Type B pancreatic cell (in vitro differentiated cells): ENCODE data around the gene MCM9. TPM values are rescaled to one million over a fixed set of nuclear protein-coding genes. Genes with fewer than 3 reads are reported as not detected.

Experiments used
- DNase-seq: peaks from one replicate; pipeline ENCODE4 v3.0.0; 2021; ENCODE audit warnings: mixed read lengths; ENCODE audit not compliant: unreplicated experiment; ENCODE audit errors: extremely low spot score
- H3K27ac Mint-ChIP-seq: 2 replicates; pipeline ENCODE4 v1.8.0; 2021; ENCODE audit warnings: mild to moderate bottlenecking, mixed read lengths
- H3K27me3 Mint-ChIP-seq: 2 replicates; pipeline ENCODE4 v1.8.0; 2021; ENCODE audit warnings: mixed read lengths
- H3K36me3 Mint-ChIP-seq: 2 replicates; pipeline ENCODE4 v1.8.0; 2021; ENCODE audit warnings: mixed read lengths
- H3K4me1 Mint-ChIP-seq: one replicate; pipeline ENCODE4 v1.8.0; 2021; ENCODE audit warnings: mixed read lengths; ENCODE audit not compliant: unreplicated experiment
- H3K4me3 Mint-ChIP-seq: 2 replicates; pipeline ENCODE4 v1.8.0; 2021; ENCODE audit warnings: mild to moderate bottlenecking, mixed read lengths
- H3K9me3 Mint-ChIP-seq: 2 replicates; pipeline ENCODE4 v1.8.0; 2021; ENCODE audit warnings: mixed read lengths
- CTCF ChIP-seq: fragments of 200-600 bp; sonication (generic); conservative IDR thresholded peaks from 2 replicates; pipeline ENCODE4 v1.5.0; 2021; ENCODE audit warnings: antibody characterized with exemption, mild to moderate bottlenecking
- total RNA-seq: library from RNA; stranded (reverse); gene quantifications from 2 replicates; pipeline ENCODE4 v1.2.1, GENCODE V29; 2021; ENCODE audit warnings: low replicate concordance

Gene MCM9
- total RNA-seq, 1 donor from 2014 or later: 19.6 TPM

- Mint-ChIP-seq H3K36me3 (no peaks in the 10 kb centered on the region), H3K9me3 (no peaks in the 10 kb centered on the region), H3K4me1 (peaks cover 40% of the 10 kb centered on the region), H3K27me3 (no peaks in the 10 kb centered on the region), H3K27ac (peak overlapping the region; percentile 11), H3K4me3 (no peak overlapping the region)
- DNase-seq: no peak
- no peak for TF ChIP-seq CTCF
Observed at GRCh38 chr6:118772886-118773285, 162.1 kb downstream of the MCM9 start.

DNA sequence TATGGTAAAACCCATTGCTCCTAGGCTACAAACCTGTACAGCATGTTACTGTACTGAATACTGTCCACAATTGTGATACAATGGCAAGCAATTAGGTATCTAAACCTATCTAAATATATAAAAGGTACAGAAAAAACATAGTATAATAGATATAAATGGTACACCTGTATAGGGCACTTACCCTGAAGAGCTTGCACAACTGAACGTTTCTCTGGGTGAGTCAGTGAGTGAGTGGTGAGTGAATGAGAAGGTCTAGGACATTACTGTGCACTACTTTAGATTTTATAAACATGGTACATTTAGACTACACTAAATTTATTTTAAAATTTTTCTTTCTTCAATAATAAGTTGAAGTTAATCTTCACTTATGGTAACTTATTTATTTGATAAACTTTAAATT, 163.7 kb downstream of the MCM9 start:
- H3K27ac Mint-ChIP-seq: no peak overlapping the region
- H3K36me3 Mint-ChIP-seq: no peaks in the 10 kb centered on the region
- no peaks in the 10 kb centered on the region for H3K27me3 Mint-ChIP-seq
- TF ChIP-seq CTCF: no peak
- peaks cover 37% of the 10 kb centered on the region for H3K4me1 Mint-ChIP-seq
- no peaks in the 10 kb centered on the region for H3K9me3 Mint-ChIP-seq
- no peak for DNase-seq
- H3K4me3 Mint-ChIP-seq: no peak overlapping the region

DNA sequence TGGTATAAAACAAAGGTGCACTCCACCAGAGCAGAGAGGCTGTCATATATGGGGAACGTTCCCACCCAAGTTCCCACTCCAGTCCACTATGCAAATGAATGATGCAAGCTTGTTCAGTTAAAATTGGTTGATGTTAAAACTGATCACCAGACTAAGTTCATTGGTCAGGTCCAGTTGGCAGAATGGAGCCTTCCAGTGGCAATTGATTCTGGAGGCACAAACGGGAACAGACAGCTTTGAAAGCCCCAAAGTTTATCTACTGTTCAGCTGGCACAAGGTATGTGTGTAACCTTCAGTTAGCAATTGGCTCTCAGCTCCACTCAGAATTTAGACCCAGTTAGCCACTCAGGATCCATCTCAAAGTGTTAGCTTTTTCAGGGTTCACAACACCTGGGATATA, 164.1 kb downstream of the MCM9 start:
- H3K36me3 Mint-ChIP-seq: no peaks in the 10 kb centered on the region
- H3K4me3 Mint-ChIP-seq: no peak overlapping the region
- TF ChIP-seq CTCF: no peak
- peaks cover 37% of the 10 kb centered on the region for H3K4me1 Mint-ChIP-seq
- DNase-seq: no peak
- no peaks in the 10 kb centered on the region for H3K9me3 Mint-ChIP-seq
- H3K27me3 Mint-ChIP-seq: no peaks in the 10 kb centered on the region
- H3K27ac Mint-ChIP-seq: peak overlapping the region; percentile 56

- Mint-ChIP-seq H3K27ac (peak overlapping the region; percentile 56), H3K27me3 (no peaks in the 10 kb centered on the region), H3K4me1 (peaks cover 37% of the 10 kb centered on the region), H3K9me3 (no peaks in the 10 kb centered on the region), H3K36me3 (no peaks in the 10 kb centered on the region), H3K4me3 (peak overlapping the region; percentile 38)
- DNase-seq: no peak
- no peak for TF ChIP-seq CTCF
Observed at GRCh38 chr6:118770112-118770788, 164.7 kb downstream of the MCM9 start.

DNA sequence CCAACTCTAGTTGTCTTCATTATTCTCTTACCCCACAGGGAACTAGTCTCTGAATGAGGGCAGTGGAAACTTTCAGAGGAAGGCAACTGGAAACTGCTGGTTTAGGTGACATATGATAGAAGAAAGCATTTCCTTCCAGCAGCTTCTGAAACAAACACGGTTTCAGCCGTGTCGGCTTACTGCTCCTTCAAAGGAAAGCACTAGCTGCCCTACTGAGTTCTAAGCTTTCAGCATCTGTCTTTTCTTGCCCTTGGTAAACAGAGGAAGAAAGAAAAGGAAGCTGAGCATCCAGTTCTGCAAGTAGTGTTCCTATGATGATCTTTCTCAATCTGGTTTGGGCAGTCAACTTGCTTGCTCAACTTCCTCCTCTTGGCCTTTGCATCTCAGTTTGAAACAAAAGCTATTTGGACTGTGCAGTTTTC, 166.0 kb downstream of the MCM9 start:
- Mint-ChIP-seq H3K27ac (peak overlapping the region; percentile 61), H3K9me3 (no peaks in the 10 kb centered on the region), H3K4me3 (peak overlapping the region; percentile 32), H3K27me3 (no peaks in the 10 kb centered on the region), H3K4me1 (peaks cover 36% of the 10 kb centered on the region), H3K36me3 (no peaks in the 10 kb centered on the region)
- TF ChIP-seq CTCF: no peak
- no peak for DNase-seq
